Right lobe of liver (tissue), 6 donors: Measurements from ENCODE around the gene NLRP6. TPM values are rescaled to one million over a fixed set of nuclear protein-coding genes. Genes with fewer than 3 reads are reported as not detected.

ENCODE experiments used
- ATAC-seq, 4 donors: fragments of 200-7000 bp; cut with Tn5 transposase; one replicate each; pipeline ENCODE4 v1.9.1; 2020; ENCODE audit warnings: mild to moderate bottlenecking in 4 of 4, moderate library complexity in 4 of 4
- DNase-seq, 3 donors: peaks; one replicate each; pipeline ENCODE4 v3.0.0-alpha.2; 2020
- H3K27ac ChIP-seq, 3 donors: fragments of 200-600 bp; one replicate each; pipeline ENCODE4 v1.8.0; 2022
- H3K27me3 ChIP-seq, 2 donors: fragments of 200-600 bp; one replicate each; pipeline ENCODE4 v1.8.0; 2022
- H3K36me3 ChIP-seq, 4 donors: fragments of 200-600 bp; sonication (generic) in 1 of 4; one replicate each; pipeline versions ENCODE4 v1.5.1 to v1.8.0; 2017 to 2022; ENCODE audit warnings: control low read depth in 1 of 4
- H3K4me1 ChIP-seq, 4 donors: fragments of 200-600 bp; sonication (generic) in 1 of 4; one replicate each; pipeline versions ENCODE4 v1.5.1 to v1.8.0; 2017 to 2022; ENCODE audit warnings: control low read depth in 1 of 4
- H3K4me3 ChIP-seq, 3 donors: fragments of 200-600 bp; one replicate each; pipeline ENCODE4 v1.8.0; 2022
- H3K9me3 ChIP-seq, 4 donors: fragments of 200-600 bp; sonication (generic) in 1 of 4; one replicate each; pipeline versions ENCODE4 v1.5.1 to v1.8.0; 2017 to 2022; ENCODE audit warnings: control low read depth in 1 of 4
- POLR2A ChIP-seq: fragments of 450-650 bp; IDR thresholded peaks from one replicate; pipeline ENCODE4 v1.6.1; 2017; ENCODE audit warnings: antibody characterized with exemption, mild to moderate bottlenecking
- WGBS: methylation state at CpG from one replicate; pipeline ENCODE4 v1.1.6; 2018; ENCODE audit warnings: low coverage, low lambda C conversion rate; ENCODE audit not compliant: insufficient coverage; ENCODE audit errors: missing lambda C conversion rate; 5-methylcytosine and 5-hydroxymethylcytosine counted together
- intact Hi-C, 2 donors: fragments of 100-400 bp; cut with DNase I; formaldehyde crosslinking; loops; one replicate each; pipeline versions ENCODE4 v1.11.2 to v1.14.1; 2022
- total RNA-seq, 6 experiments: library from RNA; depleted of rRNA in 2 of 6; stranded (reverse); fragments of >200 nt in 2 of 6; fragmentation: NEBNext Ultra II Directional in 3 of 6; extraction: Animal tissue kit (Norgen Biotek cat#: 25700) in 3 of 6; gene quantifications; one replicate each; pipeline versions ENCODE4 v1.1.0 to v1.2.4, GENCODE V29; 2016 to 2023
- TF ChIP-seq, protein P1 (sequence below), 4 donors: fragments of 200-600 bp in 3 of 4; fragments of 450-650 bp in 1 of 4; IDR thresholded peaks; one replicate each; pipeline versions ENCODE4 v1.5.1 to v1.8.0; 2016 to 2022; ENCODE audit warnings: antibody characterized with exemption in 4 of 4, mild to moderate bottlenecking in 2 of 4
- donor health status: DM: no; HTN: yes; CAD: no.
- donor health status: DM: no; HTN: no; CAD: no.
- donor health status: DM: no; HTN: no; CAD: no.
- donor health status: DM: no; HTN: yes; CAD: no.
- donor health status: DM: no; HTN: yes; CAD: no.

The NLRP6 gene
- total RNA-seq, 6 experiments from 2014 or later, result 0.22 to 6.2 (median 1.6) TPM

DNA sequence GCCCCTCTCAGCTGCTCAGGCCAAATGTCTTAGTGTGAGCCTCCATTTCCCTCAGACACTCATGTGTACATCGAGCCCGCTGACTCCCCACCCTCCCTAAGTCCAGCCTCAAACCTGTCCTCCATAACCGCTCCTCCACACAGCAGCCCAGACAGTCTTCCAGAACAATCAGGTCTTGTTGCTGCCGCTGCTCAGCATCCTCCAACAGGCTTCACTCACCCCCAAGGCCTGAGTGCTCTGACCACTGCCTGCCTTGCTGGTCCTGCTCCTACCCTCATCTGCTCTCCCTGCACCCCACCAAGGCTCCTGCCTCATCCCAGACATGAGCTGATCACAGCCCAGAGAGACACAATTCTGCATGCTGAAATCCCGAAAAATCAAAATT is 24.3 kb upstream of the NLRP6 start:
- Histone ChIP-seq H3K9me3 (no peaks in the 10 kb centered on the region), H3K4me1 (no peaks in the 10 kb centered on the region), H3K27me3 (no peaks in the 10 kb centered on the region), H3K4me3 (no peak overlapping the region), H3K27ac (no peak overlapping the region), H3K36me3 (peaks cover 0 to 42% (median 17%) of the 10 kb centered on the region in 4 donors)
- intact Hi-C loops, result loop anchor here in 1 of 2 donors (10.0 kb wide), 1 partner anchor 111 kb away; the partner anchor contains the start of gene B4GALNT4
- no peak for DNase-seq
- ATAC-seq, result peak in 1 of 4 donors; percentile 9
- TF ChIP-seq, protein P1, sequence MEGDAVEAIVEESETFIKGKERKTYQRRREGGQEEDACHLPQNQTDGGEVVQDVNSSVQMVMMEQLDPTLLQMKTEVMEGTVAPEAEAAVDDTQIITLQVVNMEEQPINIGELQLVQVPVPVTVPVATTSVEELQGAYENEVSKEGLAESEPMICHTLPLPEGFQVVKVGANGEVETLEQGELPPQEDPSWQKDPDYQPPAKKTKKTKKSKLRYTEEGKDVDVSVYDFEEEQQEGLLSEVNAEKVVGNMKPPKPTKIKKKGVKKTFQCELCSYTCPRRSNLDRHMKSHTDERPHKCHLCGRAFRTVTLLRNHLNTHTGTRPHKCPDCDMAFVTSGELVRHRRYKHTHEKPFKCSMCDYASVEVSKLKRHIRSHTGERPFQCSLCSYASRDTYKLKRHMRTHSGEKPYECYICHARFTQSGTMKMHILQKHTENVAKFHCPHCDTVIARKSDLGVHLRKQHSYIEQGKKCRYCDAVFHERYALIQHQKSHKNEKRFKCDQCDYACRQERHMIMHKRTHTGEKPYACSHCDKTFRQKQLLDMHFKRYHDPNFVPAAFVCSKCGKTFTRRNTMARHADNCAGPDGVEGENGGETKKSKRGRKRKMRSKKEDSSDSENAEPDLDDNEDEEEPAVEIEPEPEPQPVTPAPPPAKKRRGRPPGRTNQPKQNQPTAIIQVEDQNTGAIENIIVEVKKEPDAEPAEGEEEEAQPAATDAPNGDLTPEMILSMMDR (IDR thresholded peaks at IDR 0.05), result no peak
- no peak for TF ChIP-seq POLR2A
- 93% methylated on average over 4 of the region's 5 CpGs for WGBS

DNA sequence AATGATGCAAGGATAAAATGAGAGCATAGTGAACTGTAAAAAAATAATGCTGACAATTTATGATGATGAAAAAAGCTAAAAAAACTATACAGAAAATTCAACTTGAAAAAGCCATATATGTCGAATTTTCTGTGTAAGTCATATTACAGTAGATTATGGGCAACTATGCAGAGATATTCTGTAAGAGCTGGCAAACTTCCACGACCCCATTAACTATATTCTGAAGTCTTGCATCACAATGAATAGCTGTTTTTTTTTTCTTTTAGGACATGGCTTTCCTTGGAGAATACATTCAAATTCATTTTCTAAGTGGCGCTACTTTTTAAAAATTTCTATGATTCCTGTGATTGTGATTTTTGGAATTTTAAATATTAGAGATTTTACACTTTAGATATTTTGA is 23.0 kb upstream of the NLRP6 start:
- H3K36me3 ChIP-seq, result peaks cover 0 to 32% (median 15%) of the 10 kb centered on the region in 4 donors
- intact Hi-C loops, result loop anchor here in 1 of 2 donors (10.0 kb wide), 1 partner anchor 110 kb away; the partner anchor contains the start of gene B4GALNT4
- H3K27me3 ChIP-seq, result no peaks in the 10 kb centered on the region
- TF ChIP-seq, protein P1 (IDR thresholded peaks at IDR 0.05), result no peak
- TF ChIP-seq POLR2A, result no peak
- H3K27ac ChIP-seq, result no peak overlapping the region
- 50% methylated on average over 3 of the region's 3 CpGs for WGBS
- no peak for DNase-seq
- no peaks in the 10 kb centered on the region for H3K4me1 ChIP-seq
- ATAC-seq, result no peak
- no peaks in the 10 kb centered on the region for H3K9me3 ChIP-seq
- no peak overlapping the region for H3K4me3 ChIP-seq

DNA sequence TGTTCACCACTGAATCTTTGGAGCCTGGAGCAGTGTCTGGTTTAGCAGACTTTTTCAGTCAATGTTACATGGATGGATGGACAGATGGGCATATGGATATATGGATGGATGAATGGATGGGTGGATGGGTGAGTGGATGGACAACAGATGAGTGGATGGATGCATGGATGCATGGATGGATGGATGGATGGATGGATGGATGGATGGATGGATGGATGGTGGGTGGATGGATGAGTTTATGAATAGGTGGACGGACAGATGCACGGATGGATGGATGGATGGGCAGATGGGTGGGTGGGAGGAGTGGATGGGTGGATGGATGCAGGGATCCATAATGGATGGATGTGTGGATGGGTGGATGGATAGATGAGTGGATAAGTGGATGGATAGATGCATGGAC is 22.4 kb upstream of the NLRP6 start:
- ATAC-seq, result no peak
- DNase-seq, result no peak
- Histone ChIP-seq H3K9me3 (no peaks in the 10 kb centered on the region), H3K27ac (no peak overlapping the region), H3K4me1 (no peaks in the 10 kb centered on the region), H3K36me3 (peaks cover 0 to 25% (median 13%) of the 10 kb centered on the region in 4 donors), H3K27me3 (no peaks in the 10 kb centered on the region), H3K4me3 (no peak overlapping the region)
- WGBS, result 100% methylated on average over 2 of the region's 2 CpGs
- no peak for TF ChIP-seq POLR2A
- TF ChIP-seq, protein P1 (IDR thresholded peaks at IDR 0.05), result no peak
- intact Hi-C loops, result loop anchor here in 1 of 2 donors (10.0 kb wide), 1 partner anchor 109 kb away; the partner anchor contains the start of gene B4GALNT4

DNA sequence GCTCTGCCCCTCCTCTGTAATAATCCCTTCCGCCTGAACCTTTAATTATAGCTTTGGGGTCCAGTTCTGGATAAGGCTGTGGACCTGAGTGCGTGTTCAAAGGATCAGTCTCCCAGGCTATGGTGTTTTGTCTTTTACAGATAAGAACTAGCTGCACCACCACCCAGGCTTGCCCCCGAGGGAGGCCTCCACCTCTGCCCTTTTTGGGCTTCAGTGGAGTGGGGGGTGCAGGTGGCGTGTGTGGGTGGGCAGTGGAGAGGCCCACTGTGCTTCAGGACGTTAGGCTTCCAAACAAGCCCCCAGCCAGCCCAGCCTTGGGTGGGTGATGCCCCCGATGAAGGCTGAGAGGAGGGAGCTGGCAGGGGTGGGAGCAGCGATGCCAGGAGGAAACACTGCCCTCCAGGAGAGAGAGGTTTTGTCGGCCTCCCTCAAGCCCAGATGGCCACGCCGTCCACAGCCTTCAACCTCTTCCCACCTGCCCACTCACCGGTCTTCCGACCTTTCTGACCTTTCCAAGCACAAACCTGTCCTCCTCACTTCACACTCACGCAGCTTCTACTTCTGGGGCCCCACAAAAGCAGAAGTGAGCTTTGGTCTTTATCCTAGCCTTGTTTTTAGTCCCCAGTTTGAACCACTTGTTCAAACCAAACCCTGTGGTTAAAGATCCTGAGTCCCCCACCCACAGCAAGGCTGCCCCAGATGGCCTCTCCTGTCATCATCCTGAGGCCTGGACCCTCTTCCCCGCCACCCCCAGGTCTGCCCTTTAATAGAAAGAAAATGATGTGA is 21.1 kb upstream of the NLRP6 start:
- Histone ChIP-seq H3K4me1 (no peaks in the 10 kb centered on the region), H3K27ac (no peak overlapping the region), H3K9me3 (no peaks in the 10 kb centered on the region), H3K4me3 (no peak overlapping the region), H3K27me3 (no peaks in the 10 kb centered on the region), H3K36me3 (peaks cover 0 to 12% (median 5%) of the 10 kb centered on the region in 4 donors)
- WGBS, result 54% methylated on average over 7 of the region's 14 CpGs
- peak in 1 of 4 donors; percentile 15 for ATAC-seq
- intact Hi-C loops, result loop anchor here in 1 of 2 donors (10.0 kb wide), 1 partner anchor 108 kb away; the partner anchor contains the start of gene B4GALNT4
- DNase-seq, result no peak
- no peak for TF ChIP-seq POLR2A
- TF ChIP-seq, protein P1 (IDR thresholded peaks at IDR 0.05), result no peak
